ENCODE data around the gene VPS33A. TPM values are rescaled to one million over a fixed set of nuclear protein-coding genes. Genes with fewer than 3 reads are reported as not detected.
"Not testable (repeated sequence)": the region's sequence is repeated elsewhere in the genome, so short reads cannot be mapped to it uniquely, and the experiment has no call there.

The VPS33A gene
- polyA plus RNA-seq (ENCODE audit: insufficient read length in 4 of 4) = 10 to 100 TPM; 15.9 to 22.4 (median 19.8) TPM

- peak; percentile 95 to 100 (median 96) for DNase-seq (ENCODE audit: low read depth in 4 of 4, low spot score in 3 of 4)
Observed at GRCh38 chr12:122266230-122266901, at the start of gene VPS33A. Gene VPS33A, minus strand, starts transcription at chr12:122266494. Its CDS starts 86 bp downstream, at chr12:122266408.

GRCh38 chr12:122312926-122313325 lies 46.6 kb upstream of the VPS33A start:
- DNase-seq (ENCODE audit: low read depth in 4 of 4, low spot score in 3 of 4) = no peak

GRCh38 chr12:122311696-122312095 lies 45.4 kb upstream of the VPS33A start:
- no peak for DNase-seq (ENCODE audit: low read depth in 4 of 4, low spot score in 3 of 4)

- no peak for DNase-seq (ENCODE audit: low read depth in 4 of 4, low spot score in 3 of 4)
Observed at GRCh38 chr12:122310626-122311333, 44.5 kb upstream of the VPS33A start.

- DNase-seq (ENCODE audit: low read depth in 4 of 4, low spot score in 3 of 4) = no peak
Observed at GRCh38 chr12:122309564-122310121, 43.3 kb upstream of the VPS33A start.

GRCh38 chr12:122308811-122309210 lies 42.5 kb upstream of the VPS33A start:
- no peak for DNase-seq (ENCODE audit: low read depth in 4 of 4, low spot score in 3 of 4)

GRCh38 chr12:122306407-122306806 lies 40.1 kb upstream of the VPS33A start:
- no peak for DNase-seq (ENCODE audit: low read depth in 4 of 4, low spot score in 3 of 4)

GRCh38 chr12:122304924-122305323 lies 38.6 kb upstream of the VPS33A start:
- no peak for DNase-seq (ENCODE audit: low read depth in 4 of 4, low spot score in 3 of 4)

- DNase-seq (ENCODE audit: low read depth in 4 of 4, low spot score in 3 of 4) = no peak
Observed at GRCh38 chr12:122303068-122303467, 36.8 kb upstream of the VPS33A start.

GRCh38 chr12:122298071-122298748 lies 31.9 kb upstream of the VPS33A start:
- no peak for DNase-seq (ENCODE audit: low read depth in 4 of 4, low spot score in 3 of 4)

GRCh38 chr12:122297494-122297893 lies 31.2 kb upstream of the VPS33A start:
- DNase-seq (ENCODE audit: low read depth in 4 of 4, low spot score in 3 of 4) = no peak

- no peak for DNase-seq (ENCODE audit: low read depth in 4 of 4, low spot score in 3 of 4)
Observed at GRCh38 chr12:122295877-122296276, 29.6 kb upstream of the VPS33A start.

- DNase-seq (ENCODE audit: low read depth in 4 of 4, low spot score in 3 of 4) = no peak
Observed at GRCh38 chr12:122293081-122293480, 26.8 kb upstream of the VPS33A start.

GRCh38 chr12:122291431-122291830 lies 25.1 kb upstream of the VPS33A start:
- DNase-seq (ENCODE audit: low read depth in 4 of 4, low spot score in 3 of 4) = no peak

GRCh38 chr12:122283680-122284079 lies 17.4 kb upstream of the VPS33A start:
- DNase-seq (ENCODE audit: low read depth in 4 of 4, low spot score in 3 of 4) = no peak

GRCh38 chr12:122282061-122282460 lies 15.8 kb upstream of the VPS33A start:
- DNase-seq (ENCODE audit: low read depth in 4 of 4, low spot score in 3 of 4) = no peak

GRCh38 chr12:122276242-122276641 lies 9.9 kb upstream of the VPS33A start:
- DNase-seq (ENCODE audit: low read depth in 4 of 4, low spot score in 3 of 4) = no peak

- DNase-seq (ENCODE audit: low read depth in 4 of 4, low spot score in 3 of 4) = no peak
Observed at GRCh38 chr12:122275459-122275858, 9.2 kb upstream of the VPS33A start.

- no peak for DNase-seq (ENCODE audit: low read depth in 4 of 4, low spot score in 3 of 4)
Observed at GRCh38 chr12:122265886-122266229, 436 bp downstream of the VPS33A start.

GRCh38 chr12:122265476-122265875 lies 818 bp downstream of the VPS33A start:
- no peak for DNase-seq (ENCODE audit: low read depth in 4 of 4, low spot score in 3 of 4)

GRCh38 chr12:122260735-122261134 lies 5.6 kb downstream of the VPS33A start:
- not testable (repeated sequence) for DNase-seq (ENCODE audit: low read depth in 4 of 4, low spot score in 3 of 4)
